Epithelial cell of esophagus (primary cell): ENCODE results near the gene SLC29A1.
"Not testable (repeated sequence)": the region's sequence is repeated elsewhere in the genome, so short reads cannot be mapped to it uniquely, and the experiment has no call there.

Experiments used
- DNase-seq: peaks from one replicate; pipeline ENCODE4 v3.0.0; 2010; ENCODE audit warnings: low read depth
- H3K4me3 ChIP-seq: 2 replicates; pipeline ENCODE4 v1.5.1; 2011; ENCODE audit warnings: mild to moderate bottlenecking, low read length, control low read depth
- CTCF ChIP-seq: IDR thresholded peaks from 2 replicates; pipeline ENCODE4 v1.5.1; 2011; ENCODE audit warnings: low read depth, mild to moderate bottlenecking, low read length, control low read depth, inconsistent platforms; ENCODE audit not compliant: insufficient read depth; ENCODE audit errors: missing control alignments

Gene SLC29A1

GRCh38 chr6:44179648-44180047 lies 43.7 kb upstream of the SLC29A1 start:
- H3K4me3 ChIP-seq = no peak overlapping the region
- TF ChIP-seq CTCF = no peak
- DNase-seq = no peak

- no peak for TF ChIP-seq CTCF
- no peak overlapping the region for H3K4me3 ChIP-seq
- DNase-seq = no peak
Observed at GRCh38 chr6:44180406-44180805, 43.0 kb upstream of the SLC29A1 start.

- TF ChIP-seq CTCF = no peak
- DNase-seq = no peak
- no peak overlapping the region for H3K4me3 ChIP-seq
Observed at GRCh38 chr6:44180886-44181285, 42.5 kb upstream of the SLC29A1 start.

GRCh38 chr6:44181784-44182183 lies 41.6 kb upstream of the SLC29A1 start:
- H3K4me3 ChIP-seq, DNase-seq: not testable (repeated sequence)

- no peak for TF ChIP-seq CTCF
- no peak overlapping the region for H3K4me3 ChIP-seq
- DNase-seq = no peak
Observed at GRCh38 chr6:44182911-44183390, 40.4 kb upstream of the SLC29A1 start.

GRCh38 chr6:44183783-44184182 lies 39.6 kb upstream of the SLC29A1 start:
- no peak for TF ChIP-seq CTCF
- no peak overlapping the region for H3K4me3 ChIP-seq
- no peak for DNase-seq

GRCh38 chr6:44185356-44185755 lies 38.0 kb upstream of the SLC29A1 start:
- not testable (repeated sequence) for H3K4me3 ChIP-seq, DNase-seq

GRCh38 chr6:44185953-44186634 lies 37.3 kb upstream of the SLC29A1 start:
- no peak for DNase-seq
- no peak overlapping the region for H3K4me3 ChIP-seq
- no peak for TF ChIP-seq CTCF
